Esophagus squamous epithelium (tissue), 5 donors: Measurements from ENCODE around the gene SLC47A2. TPM values are rescaled to one million over a fixed set of nuclear protein-coding genes. Genes with fewer than 3 reads are reported as not detected.

ENCODE experiments used
- DNase-seq: peaks from one replicate; lab custom pipeline; 2025; lab: John Stamatoyannopoulos, UW
- H3K27ac ChIP-seq, 4 donors: fragments of 200-600 bp; sonication (generic); one replicate each; pipeline ENCODE4 v1.5.1; 2016 to 2019; ENCODE audit warnings: mild to moderate bottlenecking in 1 of 4
- H3K27me3 ChIP-seq, 4 donors: fragments of 200-600 bp; sonication (generic); 1 replicate in 3 of 4; 2 replicates in 1 of 4; pipeline versions ENCODE4 v1.5.1 to v1.6.0; 2017 to 2021; ENCODE audit warnings: antibody characterized with exemption in 1 of 4
- H3K36me3 ChIP-seq, 3 donors: fragments of 200-600 bp; sonication (generic); one replicate each; pipeline ENCODE4 v1.5.1; 2016 to 2019
- H3K4me1 ChIP-seq, 3 donors: fragments of 200-600 bp; sonication (generic); one replicate each; pipeline ENCODE4 v1.5.1; 2017 to 2019
- H3K4me3 ChIP-seq, 4 donors: fragments of 200-600 bp; sonication (generic); 1 replicate in 3 of 4; 2 replicates in 1 of 4; pipeline ENCODE4 v1.5.1; 2016 to 2019; ENCODE audit warnings: mild to moderate bottlenecking in 2 of 4, moderate library complexity in 1 of 4
- H3K9me3 ChIP-seq, 3 donors: fragments of 200-600 bp; sonication (generic); one replicate each; pipeline ENCODE4 v1.5.1; 2016 to 2019
- POLR2A ChIP-seq, 4 donors: fragments of 450-650 bp; IDR thresholded peaks; one replicate each; pipeline ENCODE4 v1.6.1; 2017; ENCODE audit warnings: antibody characterized with exemption in 4 of 4, mild to moderate bottlenecking in 4 of 4, moderate library complexity in 3 of 4
- WGBS, 2 donors: methylation state at CpG; one replicate each; pipeline ENCODE4 v1.1.5; 2018; 5-methylcytosine and 5-hydroxymethylcytosine counted together
- intact Hi-C: fragments of 100-400 bp; cut with DNase I; formaldehyde crosslinking; loops from one replicate; pipeline ENCODE4 v1.15.0; 2022
- total RNA-seq, 4 donors: library from RNA; depleted of rRNA; stranded (reverse); fragments of >200 nt; gene quantifications; one replicate each; pipeline ENCODE4 v1.1.0, GENCODE V29; 2016
- TF ChIP-seq, protein P1 (sequence below), 6 experiments: fragments of 450-650 bp in 4 of 6; fragments of 200-600 bp in 2 of 6; sonication (generic) in 2 of 6; IDR thresholded peaks; one replicate each; pipeline ENCODE4 v1.5.1; 2016 to 2019; ENCODE audit warnings: antibody characterized with exemption in 6 of 6, mild to moderate bottlenecking in 4 of 6, moderate library complexity in 4 of 6
- donor health status: DM: yes; HTN: yes; CAD: no.

SLC47A2 gene
- total RNA-seq, 4 donors from 2014 or later: 0.56 to 2.2 (median 0.76) TPM; not detected in 1

DNA sequence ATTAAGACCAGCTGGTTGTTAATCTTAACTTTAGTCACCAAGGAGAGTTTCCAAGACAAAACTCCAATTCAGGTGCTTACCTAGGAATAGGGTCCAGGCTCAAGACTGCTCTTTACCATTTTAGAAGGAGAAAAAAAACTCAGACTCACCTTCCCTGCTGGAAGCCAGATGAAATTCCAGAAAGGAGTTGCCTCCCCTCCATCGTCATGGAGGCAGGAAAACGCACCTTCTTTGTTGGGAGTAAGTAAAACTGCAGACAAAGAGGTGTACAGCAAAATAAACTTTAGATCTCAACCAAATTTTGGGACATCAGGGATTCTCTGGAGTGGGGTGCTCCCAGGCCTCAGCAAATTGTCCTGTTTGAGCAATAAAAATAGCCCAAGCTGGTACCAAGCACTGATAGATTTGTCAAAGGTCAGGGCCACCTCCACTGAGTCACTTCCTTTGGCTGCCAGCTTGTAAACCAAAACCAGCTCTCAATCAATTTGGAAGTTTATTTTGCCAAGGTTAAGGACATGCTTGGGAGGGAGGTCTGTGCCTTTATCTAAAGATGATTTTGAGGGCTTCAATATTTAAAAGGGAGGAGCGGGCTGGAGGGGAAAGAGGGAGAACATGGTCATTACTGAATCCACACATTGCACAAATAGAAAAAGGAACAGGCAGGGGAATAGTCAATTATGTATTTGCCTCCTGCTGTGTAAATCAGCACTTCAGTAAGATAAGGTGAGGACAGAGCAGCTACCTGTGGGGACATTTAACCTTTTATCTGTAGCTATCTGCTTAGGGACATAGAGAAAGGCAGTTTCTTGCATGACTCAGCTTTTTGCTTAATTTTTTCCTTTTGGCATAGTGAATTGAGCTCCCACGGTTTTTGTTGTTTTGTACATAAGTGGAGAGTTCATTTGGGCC, 69.3 kb downstream of the SLC47A2 start:
- Histone ChIP-seq H3K27ac (peak overlapping the region; percentile 93 to 99 (median 97)), H3K4me1 (peaks cover 17 to 75% (median 32%) of the 10 kb centered on the region in 3 donors), H3K36me3 (no peaks in the 10 kb centered on the region), H3K9me3 (no peaks in the 10 kb centered on the region), H3K4me3 (peak overlapping the region in 3 of 4 donors; percentile 82 to 95 (median 90)), H3K27me3 (no peaks in the 10 kb centered on the region)
- 46 to 72% methylated on average over 4 of the region's 4 CpGs for WGBS, 2 donors
- no peak for TF ChIP-seq POLR2A (IDR thresholded peaks at IDR 0.05)
- TF ChIP-seq, protein P1, sequence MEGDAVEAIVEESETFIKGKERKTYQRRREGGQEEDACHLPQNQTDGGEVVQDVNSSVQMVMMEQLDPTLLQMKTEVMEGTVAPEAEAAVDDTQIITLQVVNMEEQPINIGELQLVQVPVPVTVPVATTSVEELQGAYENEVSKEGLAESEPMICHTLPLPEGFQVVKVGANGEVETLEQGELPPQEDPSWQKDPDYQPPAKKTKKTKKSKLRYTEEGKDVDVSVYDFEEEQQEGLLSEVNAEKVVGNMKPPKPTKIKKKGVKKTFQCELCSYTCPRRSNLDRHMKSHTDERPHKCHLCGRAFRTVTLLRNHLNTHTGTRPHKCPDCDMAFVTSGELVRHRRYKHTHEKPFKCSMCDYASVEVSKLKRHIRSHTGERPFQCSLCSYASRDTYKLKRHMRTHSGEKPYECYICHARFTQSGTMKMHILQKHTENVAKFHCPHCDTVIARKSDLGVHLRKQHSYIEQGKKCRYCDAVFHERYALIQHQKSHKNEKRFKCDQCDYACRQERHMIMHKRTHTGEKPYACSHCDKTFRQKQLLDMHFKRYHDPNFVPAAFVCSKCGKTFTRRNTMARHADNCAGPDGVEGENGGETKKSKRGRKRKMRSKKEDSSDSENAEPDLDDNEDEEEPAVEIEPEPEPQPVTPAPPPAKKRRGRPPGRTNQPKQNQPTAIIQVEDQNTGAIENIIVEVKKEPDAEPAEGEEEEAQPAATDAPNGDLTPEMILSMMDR (IDR thresholded peaks at IDR 0.05): no peak
- intact Hi-C loops: loop anchor here (5.0 to 10.0 kb wide), 2 partner anchors 105 to 132 kb away; no protein-coding TSS in a partner anchor
- no peak for DNase-seq

- Histone ChIP-seq H3K9me3 (no peaks in the 10 kb centered on the region), H3K27ac (peak overlapping the region in 1 of 4 donors; percentile 11), H3K4me3 (no peak overlapping the region), H3K4me1 (peaks cover 16 to 67% (median 26%) of the 10 kb centered on the region in 3 donors), H3K36me3 (no peaks in the 10 kb centered on the region), H3K27me3 (no peaks in the 10 kb centered on the region)
- no peak for TF ChIP-seq POLR2A (IDR thresholded peaks at IDR 0.05)
- TF ChIP-seq, protein P1 (IDR thresholded peaks at IDR 0.05): peak in 5 of 6 experiments; percentile 25 to 66 (median 54)
- no peak for DNase-seq
- intact Hi-C loops: loop anchor here (5.0 to 10.0 kb wide), 2 partner anchors 107 to 131 kb away; no protein-coding TSS in a partner anchor
- 24 to 36% methylated on average over 4 of the region's 4 CpGs for WGBS, 2 donors
Observed at GRCh38 chr17:19645734-19646201, 70.6 kb downstream of the SLC47A2 start.

GRCh38 chr17:19644493-19645210, 71.7 kb downstream of the SLC47A2 start:
- peak overlapping the region in 1 of 4 donors; percentile 8 for H3K27ac ChIP-seq
- no peaks in the 10 kb centered on the region for H3K9me3 ChIP-seq
- no peak for TF ChIP-seq POLR2A (IDR thresholded peaks at IDR 0.05)
- TF ChIP-seq, protein P1 (IDR thresholded peaks at IDR 0.05): no peak
- peaks cover 12 to 56% (median 18%) of the 10 kb centered on the region in 3 donors for H3K4me1 ChIP-seq
- intact Hi-C loops: loop anchor here (5.0 to 10.0 kb wide), 2 partner anchors 108 to 130 kb away; no protein-coding TSS in a partner anchor
- no peak for DNase-seq
- 67 to 70% methylated on average over 5 of the region's 5 CpGs for WGBS, 2 donors
- H3K4me3 ChIP-seq: no peak overlapping the region
- no peaks in the 10 kb centered on the region for H3K36me3 ChIP-seq
- no peaks in the 10 kb centered on the region for H3K27me3 ChIP-seq

DNA sequence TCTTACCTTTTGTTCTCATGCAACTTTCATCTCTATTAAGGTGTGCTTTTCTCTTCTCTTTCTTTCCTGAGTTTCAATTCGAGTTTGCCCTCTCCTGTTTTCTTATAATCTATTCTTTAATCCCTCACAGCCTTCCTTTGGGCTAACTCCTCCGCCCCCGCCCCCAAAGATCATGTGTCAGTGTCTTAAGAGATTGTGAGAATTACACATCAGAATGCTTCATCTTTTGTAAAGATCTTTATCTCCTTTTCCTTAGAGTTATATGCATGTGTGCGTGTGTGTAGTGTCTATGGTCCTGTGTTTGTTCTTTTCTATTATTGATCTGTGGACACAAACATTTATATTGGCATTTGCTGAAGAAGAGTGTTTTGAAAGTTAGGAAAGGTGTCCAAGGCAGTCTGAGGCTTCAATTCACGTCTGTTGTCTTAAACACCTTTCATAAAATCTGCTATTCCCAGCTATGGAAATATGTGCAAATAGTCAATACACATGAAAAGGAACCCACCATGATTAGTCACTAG, 74.0 kb downstream of the SLC47A2 start:
- intact Hi-C loops: loop anchor here (10.0 kb wide), 1 partner anchor 128 kb away; no protein-coding TSS in a partner anchor
- H3K27me3 ChIP-seq: no peaks in the 10 kb centered on the region
- TF ChIP-seq, protein P1 (IDR thresholded peaks at IDR 0.05): no peak
- TF ChIP-seq POLR2A (IDR thresholded peaks at IDR 0.05): no peak

More for the DNA sequence above, 74.0 kb downstream of the SLC47A2 start:
- WGBS, 2 donors: 58 to 75% methylated on average over 5 of the region's 5 CpGs
- Histone ChIP-seq H3K36me3 (no peaks in the 10 kb centered on the region), H3K27ac (no peak overlapping the region), H3K9me3 (no peaks in the 10 kb centered on the region), H3K4me3 (no peak overlapping the region), H3K4me1 (peaks cover 12 to 43% (median 13%) of the 10 kb centered on the region in 3 donors)
- no peak for DNase-seq
